Esophagus muscularis mucosa (tissue), 4 donors: Measurements from ENCODE around the gene AGFG1. TPM values are rescaled to one million over a fixed set of nuclear protein-coding genes. Genes with fewer than 3 reads are reported as not detected.

ENCODE experiments used
- DNase-seq: peaks from one replicate; pipeline ENCODE4 v3.0.0-alpha.2; 2017; ENCODE audit errors: extremely low spot score
- H3K27ac ChIP-seq, 4 donors: fragments of 200-600 bp; sonication (generic); replicated peaks in 1 of 4; 1 replicate in 3 of 4; 2 replicates in 1 of 4; pipeline ENCODE4 v1.5.1; 2016 to 2019; ENCODE audit warnings: mild to moderate bottlenecking in 1 of 4
- H3K27me3 ChIP-seq, 4 donors: fragments of 200-600 bp; sonication (generic); one replicate each; pipeline versions ENCODE4 v1.5.1 to v1.6.0; 2016 to 2019
- H3K36me3 ChIP-seq, 4 donors: fragments of 200-600 bp; sonication (generic); one replicate each; pipeline ENCODE4 v1.5.1; 2016 to 2019
- H3K4me1 ChIP-seq, 4 donors: fragments of 200-600 bp; sonication (generic); one replicate each; pipeline ENCODE4 v1.5.1; 2016 to 2019
- H3K4me3 ChIP-seq, 4 donors: fragments of 200-600 bp; sonication (generic); 1 replicate in 2 of 4; 2 replicates in 2 of 4; pipeline ENCODE4 v1.5.1; 2016 to 2019; ENCODE audit warnings: mild to moderate bottlenecking in 4 of 4, moderate library complexity in 1 of 4
- H3K9me3 ChIP-seq, 4 donors: fragments of 200-600 bp; sonication (generic); 1 replicate in 3 of 4; 2 replicates in 1 of 4; pipeline ENCODE4 v1.5.1; 2016 to 2019
- CTCF ChIP-seq, 3 experiments: fragments of 200-600 bp in 2 of 3; fragments of 450-650 bp in 1 of 3; sonication (generic) in 2 of 3; IDR thresholded peaks; one replicate each; pipeline ENCODE4 v1.5.1; 2017 to 2019; ENCODE audit warnings: antibody characterized with exemption in 3 of 3, mild to moderate bottlenecking in 2 of 3, moderate library complexity in 1 of 3
- EP300 ChIP-seq: sonication (generic); formaldehyde crosslinking; IDR thresholded peaks from one replicate; pipeline ENCODE4 v1.6.1; 2017; ENCODE audit warnings: antibody characterized with exemption
- POLR2A ChIP-seq: fragments of 450-650 bp; IDR thresholded peaks from one replicate; pipeline ENCODE4 v1.6.1; 2017; ENCODE audit warnings: antibody characterized with exemption, moderate library complexity, mild to moderate bottlenecking, low read depth
- POLR2AphosphoS5 ChIP-seq, 2 donors: sonication (generic); formaldehyde crosslinking; IDR thresholded peaks; one replicate each; pipeline ENCODE4 v1.6.1; 2017; ENCODE audit warnings: antibody characterized with exemption in 2 of 2
- WGBS: methylation state at CpG from one replicate; pipeline ENCODE4 v1.1.5; 2018; 5-methylcytosine and 5-hydroxymethylcytosine counted together
- intact Hi-C: fragments of 100-400 bp; cut with DNase I; formaldehyde crosslinking; loops from one replicate; pipeline ENCODE4 v1.15.1; 2023
- total RNA-seq, 4 donors: library from RNA; depleted of rRNA; stranded (reverse); fragments of >200 nt; gene quantifications; one replicate each; pipeline versions ENCODE4 v1.1.0 to v1.2.1, GENCODE V29; 2016

AGFG1 gene
- total RNA-seq, 4 donors from 2014 or later, result 27.4 to 73.4 (median 52.7) TPM

- Histone ChIP-seq H3K36me3 (no peaks in the 10 kb centered on the region), H3K27ac (no peak overlapping the region), H3K4me3 (no peak overlapping the region), H3K4me1 (peaks cover 0 to 12% (median 1%) of the 10 kb centered on the region in 4 donors), H3K9me3 (no peaks in the 10 kb centered on the region), H3K27me3 (no peaks in the 10 kb centered on the region)
- TF ChIP-seq EP300 (no peak), CTCF (IDR thresholded peaks at IDR 0.05) (no peak), POLR2A (no peak), POLR2AphosphoS5 (IDR thresholded peaks at IDR 0.05) (no peak)
- DNase-seq, result no peak
- intact Hi-C loops, result no loop called here
Measured at GRCh38 chr2:227451655-227451992, 20.3 kb upstream of the AGFG1 start.

GRCh38 chr2:227453810-227454209 is 18.1 kb upstream of the AGFG1 start:
- no peaks in the 10 kb centered on the region for H3K27me3 ChIP-seq
- no peak overlapping the region for H3K27ac ChIP-seq
- WGBS, result 95% methylated on average over 1 of the region's 1 CpG
- H3K36me3 ChIP-seq, result no peaks in the 10 kb centered on the region
- H3K4me3 ChIP-seq, result no peak overlapping the region
- intact Hi-C loops, result no loop called here
- H3K4me1 ChIP-seq, result peaks cover 0 to 4% (median 1%) of the 10 kb centered on the region in 4 donors
- H3K9me3 ChIP-seq, result no peaks in the 10 kb centered on the region
- TF ChIP-seq CTCF (IDR thresholded peaks at IDR 0.05) (no peak), EP300 (no peak), POLR2AphosphoS5 (IDR thresholded peaks at IDR 0.05) (no peak), POLR2A (no peak)
- no peak for DNase-seq

- Histone ChIP-seq H3K9me3 (no peaks in the 10 kb centered on the region), H3K36me3 (no peaks in the 10 kb centered on the region), H3K27ac (no peak overlapping the region), H3K4me1 (peaks cover 0 to 4% (median 1%) of the 10 kb centered on the region in 4 donors), H3K27me3 (no peaks in the 10 kb centered on the region), H3K4me3 (no peak overlapping the region)
- intact Hi-C loops, result no loop called here
- TF ChIP-seq CTCF (IDR thresholded peaks at IDR 0.05), result no peak
- no peak for TF ChIP-seq POLR2A
- TF ChIP-seq POLR2AphosphoS5 (IDR thresholded peaks at IDR 0.05), result no peak
- no peak for TF ChIP-seq EP300
- DNase-seq, result peak; percentile 42
Measured at GRCh38 chr2:227454323-227454860, 17.6 kb upstream of the AGFG1 start.

GRCh38 chr2:227455200-227455599 is 16.8 kb upstream of the AGFG1 start:
- Histone ChIP-seq H3K36me3 (no peaks in the 10 kb centered on the region), H3K9me3 (no peaks in the 10 kb centered on the region), H3K27ac (no peak overlapping the region), H3K4me3 (no peak overlapping the region), H3K27me3 (no peaks in the 10 kb centered on the region), H3K4me1 (peaks cover 0 to 4% (median 1%) of the 10 kb centered on the region in 4 donors)
- intact Hi-C loops, result no loop called here
- no peak for DNase-seq
- 23% methylated on average over 2 of the region's 2 CpGs for WGBS
- TF ChIP-seq POLR2A (no peak), CTCF (IDR thresholded peaks at IDR 0.05) (no peak)

- intact Hi-C loops, result no loop called here
- no peak for DNase-seq
- Histone ChIP-seq H3K9me3 (no peaks in the 10 kb centered on the region), H3K36me3 (no peaks in the 10 kb centered on the region), H3K4me3 (no peak overlapping the region), H3K27me3 (no peaks in the 10 kb centered on the region), H3K4me1 (peaks cover 0 to 4% (median 1%) of the 10 kb centered on the region in 4 donors), H3K27ac (no peak overlapping the region)
- TF ChIP-seq POLR2A, result no peak
- no peak for TF ChIP-seq POLR2AphosphoS5 (IDR thresholded peaks at IDR 0.05)
- TF ChIP-seq EP300, result no peak
- no peak for TF ChIP-seq CTCF (IDR thresholded peaks at IDR 0.05)
- WGBS, result 96% methylated on average over 2 of the region's 2 CpGs
Measured at GRCh38 chr2:227456102-227456501, 15.9 kb upstream of the AGFG1 start.
